ENCODE results near the gene B4GALT6.

GRCh38 chr18:31614044-31614443, 70.3 kb downstream of the B4GALT6 start:
- TF ChIP-seq CTCF (optimal IDR thresholded peaks at IDR 0.05 in 1 of 3, IDR thresholded peaks at IDR 0.05 in 1 of 3, conservative IDR thresholded peaks at IDR 0.05 in 1 of 3; ENCODE audit: extremely low read depth in 1 of 3, insufficient read depth in 2 of 3, low read length in 3 of 3) (no peak), EZH2 (IDR thresholded peaks at IDR 0.05; ENCODE audit: low read length) (no peak)

All from keratinocyte (primary cell).